ENCODE data around the gene LIG4. TPM values are rescaled to one million over a fixed set of nuclear protein-coding genes. Genes with fewer than 3 reads are reported as not detected.
A peak's percentile ranks its signal among the peaks of the same experiment; 100 is the strongest.

LIG4 gene
- total and polyA plus RNA-seq, 4 donors, result 12.9 to 28.9 (median 20.7) TPM

DNA sequence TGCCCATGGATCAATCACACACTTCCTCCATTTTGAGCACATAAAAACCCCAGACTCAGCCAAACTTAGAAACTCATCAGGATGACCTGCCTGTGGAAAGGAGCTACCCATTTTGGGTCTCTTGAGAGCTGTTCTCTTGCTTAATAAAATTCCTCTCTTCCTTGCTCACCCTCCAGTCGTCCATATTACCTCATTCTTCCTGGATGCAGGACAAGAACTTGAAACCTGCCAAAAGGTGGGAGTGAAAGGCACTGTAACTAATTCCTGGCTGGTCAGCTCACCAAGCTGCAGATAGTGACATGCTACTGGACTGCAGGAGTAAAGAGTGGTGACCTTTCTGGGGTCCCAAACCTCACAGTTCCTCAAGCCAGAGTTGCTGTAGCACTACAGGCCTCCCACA lies 20.2 kb downstream of the LIG4 start:
- Histone ChIP-seq H3K27ac (ENCODE audit: low read depth, low read length) (no peak overlapping the region), H3K4me1 (ENCODE audit: control insufficient read depth, insufficient read depth, low read length) (no peaks in the 10 kb centered on the region), H3K9me3 (ENCODE audit: control insufficient read depth, insufficient read depth, low read length) (no peaks in the 10 kb centered on the region), H3K27me3 (ENCODE audit: control insufficient read depth, insufficient read depth, low read length) (no peaks in the 10 kb centered on the region), H3K4me3 (ENCODE audit: low read depth, low read length) (no peak overlapping the region), H3K36me3 (ENCODE audit: control insufficient read depth, insufficient read depth, low read length) (no peaks in the 10 kb centered on the region)
- no peak for DNase-seq (ENCODE audit: low read depth in 4 of 6, low spot score in 6 of 6)
- WGBS (ENCODE audit: insufficient coverage), result no CpG with 5 or more reads among the region's 1 CpG

- Histone ChIP-seq H3K36me3 (ENCODE audit: control insufficient read depth, insufficient read depth, low read length) (no peaks in the 10 kb centered on the region), H3K4me1 (ENCODE audit: control insufficient read depth, insufficient read depth, low read length) (no peaks in the 10 kb centered on the region), H3K27ac (ENCODE audit: low read depth, low read length) (no peak overlapping the region), H3K27me3 (ENCODE audit: control insufficient read depth, insufficient read depth, low read length) (no peaks in the 10 kb centered on the region), H3K4me3 (ENCODE audit: low read depth, low read length) (no peak overlapping the region), H3K9me3 (ENCODE audit: control insufficient read depth, insufficient read depth, low read length) (no peaks in the 10 kb centered on the region)
- DNase-seq (ENCODE audit: low read depth in 4 of 6, low spot score in 6 of 6), result no peak
- WGBS (ENCODE audit: insufficient coverage), result 77% methylated on average over 5 of the region's 5 CpGs
Measured at GRCh38 chr13:108194435-108194936, 20.9 kb downstream of the LIG4 start.

GRCh38 chr13:108193806-108194205 lies 21.5 kb downstream of the LIG4 start:
- no peaks in the 10 kb centered on the region for H3K4me1 ChIP-seq (ENCODE audit: control insufficient read depth, insufficient read depth, low read length)
- no peaks in the 10 kb centered on the region for H3K27me3 ChIP-seq (ENCODE audit: control insufficient read depth, insufficient read depth, low read length)
- H3K27ac ChIP-seq (ENCODE audit: low read depth, low read length), result no peak overlapping the region
- no peak overlapping the region for H3K4me3 ChIP-seq (ENCODE audit: low read depth, low read length)
- H3K36me3 ChIP-seq (ENCODE audit: control insufficient read depth, insufficient read depth, low read length), result no peaks in the 10 kb centered on the region
- H3K9me3 ChIP-seq (ENCODE audit: control insufficient read depth, insufficient read depth, low read length), result no peaks in the 10 kb centered on the region
- DNase-seq (ENCODE audit: low read depth in 4 of 6, low spot score in 6 of 6), result no peak

- WGBS (ENCODE audit: insufficient coverage), result no CpG with 5 or more reads among the region's 3 CpGs
- H3K4me1 ChIP-seq (ENCODE audit: control insufficient read depth, insufficient read depth, low read length), result no peaks in the 10 kb centered on the region
- no peak overlapping the region for H3K27ac ChIP-seq (ENCODE audit: low read depth, low read length)
- H3K9me3 ChIP-seq (ENCODE audit: control insufficient read depth, insufficient read depth, low read length), result no peaks in the 10 kb centered on the region
- no peak overlapping the region for H3K4me3 ChIP-seq (ENCODE audit: low read depth, low read length)
- H3K36me3 ChIP-seq (ENCODE audit: control insufficient read depth, insufficient read depth, low read length), result no peaks in the 10 kb centered on the region
- no peaks in the 10 kb centered on the region for H3K27me3 ChIP-seq (ENCODE audit: control insufficient read depth, insufficient read depth, low read length)
- no peak for DNase-seq (ENCODE audit: low read depth in 4 of 6, low spot score in 6 of 6)
Measured at GRCh38 chr13:108190897-108191296, 24.4 kb downstream of the LIG4 start.

DNA sequence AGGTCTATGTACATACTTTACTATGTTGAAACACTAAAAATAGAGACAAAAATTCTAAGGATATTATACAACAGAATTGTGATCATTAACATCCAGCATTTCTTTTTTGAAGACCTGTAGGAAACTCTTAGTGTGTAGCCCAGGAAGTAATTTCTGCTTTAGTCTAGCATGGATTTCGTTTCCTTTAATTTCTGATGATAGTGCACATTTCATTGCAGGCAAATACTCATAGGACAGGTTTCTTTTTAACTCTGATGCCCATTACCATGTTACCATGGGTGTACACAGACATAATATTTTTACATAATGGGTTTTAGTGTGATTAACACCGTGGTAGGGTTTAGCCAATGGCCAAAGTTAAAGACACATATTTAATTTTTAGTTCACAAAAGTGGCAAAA lies 27.1 kb downstream of the LIG4 start:
- no CpG with 5 or more reads among the region's 2 CpGs for WGBS (ENCODE audit: insufficient coverage)
- H3K4me1 ChIP-seq (ENCODE audit: control insufficient read depth, insufficient read depth, low read length), result no peaks in the 10 kb centered on the region
- no peaks in the 10 kb centered on the region for H3K27me3 ChIP-seq (ENCODE audit: control insufficient read depth, insufficient read depth, low read length)
- H3K4me3 ChIP-seq (ENCODE audit: low read depth, low read length), result no peak overlapping the region
- no peak for DNase-seq (ENCODE audit: low read depth in 4 of 6, low spot score in 6 of 6)
- H3K9me3 ChIP-seq (ENCODE audit: control insufficient read depth, insufficient read depth, low read length), result no peaks in the 10 kb centered on the region
- no peak overlapping the region for H3K27ac ChIP-seq (ENCODE audit: low read depth, low read length)
- H3K36me3 ChIP-seq (ENCODE audit: control insufficient read depth, insufficient read depth, low read length), result no peaks in the 10 kb centered on the region

GRCh38 chr13:108185223-108185622 lies 30.1 kb downstream of the LIG4 start:
- DNase-seq (ENCODE audit: low read depth in 4 of 6, low spot score in 6 of 6), result peak in 1 of 6 donors; percentile 3
- no peak overlapping the region for H3K27ac ChIP-seq (ENCODE audit: low read depth, low read length)
- H3K4me3 ChIP-seq (ENCODE audit: low read depth, low read length), result no peak overlapping the region
- no peaks in the 10 kb centered on the region for H3K27me3 ChIP-seq (ENCODE audit: control insufficient read depth, insufficient read depth, low read length)
- 100% methylated on average over 1 of the region's 3 CpGs for WGBS (ENCODE audit: insufficient coverage)
- H3K36me3 ChIP-seq (ENCODE audit: control insufficient read depth, insufficient read depth, low read length), result no peaks in the 10 kb centered on the region
- no peaks in the 10 kb centered on the region for H3K4me1 ChIP-seq (ENCODE audit: control insufficient read depth, insufficient read depth, low read length)
- no peaks in the 10 kb centered on the region for H3K9me3 ChIP-seq (ENCODE audit: control insufficient read depth, insufficient read depth, low read length)

DNA sequence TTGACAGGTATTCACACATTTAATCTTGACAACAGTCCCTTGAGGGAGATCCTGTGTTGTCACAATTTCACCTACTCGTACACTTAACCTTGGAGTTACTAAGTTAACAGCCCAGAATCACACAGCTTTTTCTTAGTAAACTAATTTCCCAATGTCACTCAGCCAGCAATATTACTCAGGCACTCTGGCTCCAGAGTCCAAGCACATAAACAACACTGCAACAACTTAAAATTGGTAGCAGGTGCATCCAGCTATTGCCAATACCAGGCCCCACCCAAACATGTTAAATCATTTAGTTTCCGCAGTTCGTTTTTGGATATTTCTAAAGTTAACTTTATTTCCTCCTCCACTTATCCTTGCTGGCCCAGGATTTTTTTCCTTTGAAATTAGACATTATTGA lies 32.7 kb downstream of the LIG4 start:
- 95% methylated on average over 3 of the region's 3 CpGs for WGBS (ENCODE audit: insufficient coverage)
- Histone ChIP-seq H3K4me3 (ENCODE audit: low read depth, low read length) (no peak overlapping the region), H3K36me3 (ENCODE audit: control insufficient read depth, insufficient read depth, low read length) (no peaks in the 10 kb centered on the region), H3K27ac (ENCODE audit: low read depth, low read length) (no peak overlapping the region), H3K9me3 (ENCODE audit: control insufficient read depth, insufficient read depth, low read length) (no peaks in the 10 kb centered on the region), H3K4me1 (ENCODE audit: control insufficient read depth, insufficient read depth, low read length) (no peaks in the 10 kb centered on the region), H3K27me3 (ENCODE audit: control insufficient read depth, insufficient read depth, low read length) (no peaks in the 10 kb centered on the region)
- DNase-seq (ENCODE audit: low read depth in 4 of 6, low spot score in 6 of 6), result no peak

DNA sequence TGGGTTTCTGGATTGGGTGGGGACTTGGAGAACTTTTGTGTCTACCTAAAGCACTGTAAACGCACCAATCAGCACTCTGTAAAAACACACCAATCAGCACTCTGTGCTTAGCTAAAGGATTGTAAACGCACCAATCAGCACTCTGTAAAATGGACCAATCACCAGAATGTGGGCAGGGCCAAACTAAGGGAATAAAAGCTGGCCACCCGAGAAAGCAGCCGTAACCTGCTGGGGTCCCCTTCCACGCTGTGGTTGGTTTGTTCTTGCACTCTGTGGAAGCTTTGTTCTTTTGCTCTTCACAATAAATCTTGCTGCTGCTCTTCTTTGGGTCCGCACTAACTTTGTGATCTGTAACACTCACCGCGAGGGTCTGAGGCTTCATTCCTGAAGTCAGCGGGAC lies 37.3 kb downstream of the LIG4 start:
- DNase-seq (ENCODE audit: low read depth in 4 of 6, low spot score in 6 of 6), result no peak
- no peaks in the 10 kb centered on the region for H3K4me1 ChIP-seq (ENCODE audit: control insufficient read depth, insufficient read depth, low read length)
- H3K9me3 ChIP-seq (ENCODE audit: control insufficient read depth, insufficient read depth, low read length), result peaks cover 2% of the 10 kb centered on the region
- H3K27ac ChIP-seq (ENCODE audit: low read depth, low read length), result no peak overlapping the region
- no peaks in the 10 kb centered on the region for H3K27me3 ChIP-seq (ENCODE audit: control insufficient read depth, insufficient read depth, low read length)
- H3K36me3 ChIP-seq (ENCODE audit: control insufficient read depth, insufficient read depth, low read length), result no peaks in the 10 kb centered on the region
- WGBS (ENCODE audit: insufficient coverage), result 83% methylated on average over 7 of the region's 9 CpGs
- no peak overlapping the region for H3K4me3 ChIP-seq (ENCODE audit: low read depth, low read length)

- no CpG with 5 or more reads among the region's 8 CpGs for WGBS (ENCODE audit: insufficient coverage)
- Histone ChIP-seq H3K4me3 (ENCODE audit: low read depth, low read length) (no peak overlapping the region), H3K9me3 (ENCODE audit: control insufficient read depth, insufficient read depth, low read length) (peaks cover 2% of the 10 kb centered on the region), H3K4me1 (ENCODE audit: control insufficient read depth, insufficient read depth, low read length) (no peaks in the 10 kb centered on the region), H3K27me3 (ENCODE audit: control insufficient read depth, insufficient read depth, low read length) (no peaks in the 10 kb centered on the region), H3K36me3 (ENCODE audit: control insufficient read depth, insufficient read depth, low read length) (no peaks in the 10 kb centered on the region), H3K27ac (ENCODE audit: low read depth, low read length) (no peak overlapping the region)
- peak in 1 of 6 donors; percentile 14 for DNase-seq (ENCODE audit: low read depth in 4 of 6, low spot score in 6 of 6)
Measured at GRCh38 chr13:108176685-108177274, 38.6 kb downstream of the LIG4 start.

- Histone ChIP-seq H3K4me3 (ENCODE audit: low read depth, low read length) (no peak overlapping the region), H3K36me3 (ENCODE audit: control insufficient read depth, insufficient read depth, low read length) (no peaks in the 10 kb centered on the region), H3K4me1 (ENCODE audit: control insufficient read depth, insufficient read depth, low read length) (no peaks in the 10 kb centered on the region), H3K9me3 (ENCODE audit: control insufficient read depth, insufficient read depth, low read length) (no peaks in the 10 kb centered on the region), H3K27me3 (ENCODE audit: control insufficient read depth, insufficient read depth, low read length) (no peaks in the 10 kb centered on the region), H3K27ac (ENCODE audit: low read depth, low read length) (no peak overlapping the region)
- DNase-seq (ENCODE audit: low read depth in 4 of 6, low spot score in 6 of 6), result no peak
- WGBS (ENCODE audit: insufficient coverage), result 94% methylated on average over 2 of the region's 3 CpGs
Measured at GRCh38 chr13:108168929-108169328, 46.4 kb downstream of the LIG4 start.
